PC-9 (cell line): Measurements from ENCODE around the gene HIC1. TPM values are rescaled to one million over a fixed set of nuclear protein-coding genes. Genes with fewer than 3 reads are reported as not detected.

Experiments used
- BruUV-seq: library from RNA; stranded (reverse); fragments of 400-500 nt; replicated peaks from 2 replicates; lab custom pipeline; 2021; lab: Mats Ljungman, UMichigan
- CTCF ChIA-PET: fragments of 300-600 bp; sonication (Branson Sonifier 250); formaldehyde crosslinking; loops from one replicate; lab custom pipeline; 2022; ENCODE audit warnings: antibody characterized with exemption; lab: Charles Lee
- POLR2A ChIA-PET: fragments of 300-600 bp; sonication (Branson Sonifier 250); formaldehyde crosslinking; loops from one replicate; lab custom pipeline; 2022; ENCODE audit warnings: antibody characterized with exemption; ENCODE audit not compliant: unreplicated experiment; lab: Charles Lee
- DNase-seq, 2 experiments: peaks; one replicate each; pipeline versions ENCODE4 v3.0.0 to v3.0.0-alpha.2; 2015 to 2022; ENCODE audit warnings: mixed read lengths in 1 of 2
- H2AFZ ChIP-seq: fragments of 200-600 bp; sonication (generic); 2 replicates; pipeline ENCODE4 v1.8.1; 2017; ENCODE audit warnings: antibody characterized with exemption
- H3F3A ChIP-seq: fragments of 200-600 bp; sonication (generic); 2 replicates; pipeline ENCODE4 v1.8.1; 2017; ENCODE audit warnings: antibody characterized with exemption, mild to moderate bottlenecking, low read depth; ENCODE audit not compliant: insufficient read depth
- H3K27ac ChIP-seq: fragments of 200-600 bp; sonication (generic); 2 replicates; pipeline ENCODE4 v1.6.1; 2016; ENCODE audit warnings: mixed run types
- H3K27me3 ChIP-seq: fragments of 200-600 bp; sonication (generic); 2 replicates; pipeline ENCODE4 v1.6.1; 2016; ENCODE audit warnings: low read depth, mixed run types; ENCODE audit not compliant: insufficient read depth
- H3K36me3 ChIP-seq: fragments of 200-600 bp; sonication (generic); 2 replicates; pipeline ENCODE4 v1.6.1; 2016; ENCODE audit warnings: low read depth, mixed run types
- H3K4me1 ChIP-seq: fragments of 200-600 bp; sonication (generic); replicated peaks from 2 replicates; pipeline ENCODE4 v1.6.1; 2016; ENCODE audit warnings: mixed run types; ENCODE audit not compliant: insufficient read depth
- H3K4me2 ChIP-seq: fragments of 200-600 bp; sonication (generic); 2 replicates; pipeline ENCODE4 v1.6.1; 2017; ENCODE audit warnings: mixed run types
- H3K4me3 ChIP-seq: fragments of 200-600 bp; sonication (generic); 2 replicates; pipeline ENCODE4 v1.6.1; 2016; ENCODE audit warnings: mixed run types
- H3K79me2 ChIP-seq: fragments of 200-600 bp; sonication (generic); 2 replicates; pipeline ENCODE4 v1.6.1; 2017; ENCODE audit warnings: low read depth, mixed run types
- H3K9me2 ChIP-seq: fragments of 200-600 bp; sonication (generic); 2 replicates; pipeline ENCODE4 v1.8.1; 2017; ENCODE audit warnings: mild to moderate bottlenecking; ENCODE audit not compliant: insufficient read depth
- H3K9me3 ChIP-seq: fragments of 200-600 bp; sonication (generic); 2 replicates; pipeline ENCODE4 v1.8.1; 2016; ENCODE audit warnings: low read depth; ENCODE audit not compliant: insufficient read depth
- H4K20me1 ChIP-seq: fragments of 200-600 bp; sonication (generic); 2 replicates; pipeline ENCODE4 v1.8.1; 2017; ENCODE audit not compliant: insufficient read depth
- CTCF ChIP-seq: fragments of 200-600 bp; sonication (generic); conservative IDR thresholded peaks from 2 replicates; pipeline ENCODE4 v1.6.1; 2017; ENCODE audit warnings: mixed run types, antibody characterized with exemption, mild to moderate bottlenecking, moderate library complexity
- EZH2 ChIP-seq: fragments of 200-600 bp; sonication (generic); IDR thresholded peaks from 2 replicates; pipeline ENCODE4 v1.8.0; 2017; ENCODE audit warnings: antibody characterized with exemption, low read depth
- intact Hi-C: fragments of 100-400 bp; cut with micrococcal nuclease; formaldehyde crosslinking; loops from one replicate; pipeline ENCODE4 v1.10.0; 2022; ENCODE audit not compliant: unreplicated experiment
- total RNA-seq: library from RNA; stranded (reverse); gene quantifications from 2 replicates; pipeline ENCODE4 v1.2.3, GENCODE V29; 2021

Gene HIC1
- total RNA-seq, 1 experiment from 2014 or later, result 0.63 TPM

- no peaks in the 10 kb centered on the region for H4K20me1 ChIP-seq
- POLR2A ChIA-PET, result interaction anchor here (0.5 to 0.6 kb wide), 3 partner anchors 19 to 220 kb away, joined by 4 to 30 read pairs (median 11); partner anchors contain the start of genes SMG6 and SRR
- H3K27me3 ChIP-seq, result no peaks in the 10 kb centered on the region
- H3K9me3 ChIP-seq, result no peaks in the 10 kb centered on the region
- H3K27ac ChIP-seq, result peak overlapping the region; percentile 99
- H2AFZ ChIP-seq, result no peak overlapping the region
- TF ChIP-seq CTCF (no peak), EZH2 (no peak)
- H3F3A ChIP-seq, result peaks cover 40% of the 10 kb centered on the region
- no peaks in the 10 kb centered on the region for H3K79me2 ChIP-seq
- H3K4me3 ChIP-seq, result no peak overlapping the region; the same call in 1 of the 2 replicates
- no peaks in the 10 kb centered on the region for H3K9me2 ChIP-seq
- intact Hi-C loops, result loop anchor here (1.0 to 5.0 kb wide), 4 partner anchors 13 to 53 kb away; no protein-coding TSS in a partner anchor
- H3K4me1 ChIP-seq, result peaks cover 42% of the 10 kb centered on the region
- no peaks in the 10 kb centered on the region for H3K36me3 ChIP-seq
- DNase-seq, result peak; percentile 84 to 95
- TSS peak; percentile 65 for BruUV-seq
- H3K4me2 ChIP-seq, result peak overlapping the region; percentile 68
- CTCF ChIA-PET, result interaction anchor here (0.6 to 1.4 kb wide), 3 partner anchors 30 to 332 kb away, joined by 3 to 4 read pairs (median 3); partner anchors contain the start of gene HIC1
Observed at GRCh38 chr17:2084036-2084765, 29.3 kb downstream of the HIC1 start.

- H3F3A ChIP-seq, result peaks cover 40% of the 10 kb centered on the region
- no peaks in the 10 kb centered on the region for H3K9me2 ChIP-seq
- H3K27ac ChIP-seq, result peak overlapping the region; percentile 99
- ChIA-PET CTCF (interaction anchor here (0.6 kb wide), 1 partner anchor 71 kb away, joined by 5 read pairs; no protein-coding TSS in a partner anchor), POLR2A (no interaction called here)
- peak; percentile 31 to 71 for DNase-seq
- H2AFZ ChIP-seq, result no peak overlapping the region
- H3K36me3 ChIP-seq, result no peaks in the 10 kb centered on the region
- intact Hi-C loops, result loop anchor here (1.0 to 5.0 kb wide), 4 partner anchors 14 to 52 kb away; no protein-coding TSS in a partner anchor
- no peak for TF ChIP-seq EZH2
- no peak for TF ChIP-seq CTCF
- H3K79me2 ChIP-seq, result no peaks in the 10 kb centered on the region
- no TSS peak for BruUV-seq
- peaks cover 42% of the 10 kb centered on the region for H3K4me1 ChIP-seq
- peak overlapping the region; percentile 68 for H3K4me2 ChIP-seq
- no peaks in the 10 kb centered on the region for H3K9me3 ChIP-seq
- no peaks in the 10 kb centered on the region for H3K27me3 ChIP-seq
- no peaks in the 10 kb centered on the region for H4K20me1 ChIP-seq
- peak overlapping the region; percentile 10; the same call in 1 of the 2 replicates for H3K4me3 ChIP-seq
Observed at GRCh38 chr17:2084766-2085647, 30.1 kb downstream of the HIC1 start.

- ChIA-PET CTCF (interaction anchor here (0.6 kb wide), 1 partner anchor 70 kb away, joined by 5 read pairs; no protein-coding TSS in a partner anchor), POLR2A (no interaction called here)
- H3F3A ChIP-seq, result peaks cover 40% of the 10 kb centered on the region
- peak overlapping the region; percentile 68 for H3K4me2 ChIP-seq
- H3K27me3 ChIP-seq, result no peaks in the 10 kb centered on the region
- H3K4me3 ChIP-seq, result no peak overlapping the region
- no peaks in the 10 kb centered on the region for H3K9me3 ChIP-seq
- H3K9me2 ChIP-seq, result no peaks in the 10 kb centered on the region
- H3K79me2 ChIP-seq, result no peaks in the 10 kb centered on the region
- no peaks in the 10 kb centered on the region for H3K36me3 ChIP-seq
- DNase-seq, result no peak
- H4K20me1 ChIP-seq, result no peaks in the 10 kb centered on the region
- H3K4me1 ChIP-seq, result peaks cover 42% of the 10 kb centered on the region
- no peak overlapping the region for H2AFZ ChIP-seq
- H3K27ac ChIP-seq, result peak overlapping the region; percentile 99
- no TSS peak for BruUV-seq
- intact Hi-C loops, result loop anchor here (2.0 kb wide), 1 partner anchor 15 kb away; no protein-coding TSS in a partner anchor
- TF ChIP-seq CTCF (no peak), EZH2 (no peak)
Observed at GRCh38 chr17:2085648-2085949, 30.7 kb downstream of the HIC1 start.
